GM12865 (cell line): ENCODE measurements around the gene CCDC51.

Source experiments
- DNase-seq: peaks from one replicate; pipeline ENCODE4 v3.0.0; 2010; ENCODE audit warnings: low read depth
- H3K4me3 ChIP-seq: 2 replicates; pipeline ENCODE4 v1.5.1; 2011; ENCODE audit warnings: mild to moderate bottlenecking, low read depth, low read length, control low read depth
- TF ChIP-seq, protein P1 (sequence below): IDR thresholded peaks from 2 replicates; pipeline ENCODE4 v1.5.1; 2011; ENCODE audit warnings: low read length, control low read depth, low read depth, inconsistent platforms; ENCODE audit not compliant: insufficient read depth; ENCODE audit errors: missing control alignments

CCDC51 gene

DNA sequence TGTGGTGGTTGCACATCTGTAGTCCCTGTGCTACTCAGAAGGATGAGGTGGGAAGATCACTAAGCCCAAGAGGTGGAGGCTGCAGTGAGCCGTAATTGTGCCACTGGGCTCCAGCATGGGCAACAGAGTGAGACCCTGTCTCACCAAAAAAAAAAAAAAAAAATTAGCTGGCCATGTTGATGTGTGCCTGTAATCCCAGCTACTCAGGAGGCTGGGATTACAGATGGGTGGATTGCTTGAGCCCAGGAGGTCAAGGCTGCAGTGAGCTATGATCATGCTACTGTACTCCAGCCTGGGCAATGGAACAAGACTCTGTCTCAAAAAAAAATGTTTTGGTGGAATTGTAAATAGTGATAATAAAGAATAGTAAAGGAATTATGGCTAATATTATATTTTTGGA is 16.5 kb upstream of the CCDC51 start:
- TF ChIP-seq, protein P1, sequence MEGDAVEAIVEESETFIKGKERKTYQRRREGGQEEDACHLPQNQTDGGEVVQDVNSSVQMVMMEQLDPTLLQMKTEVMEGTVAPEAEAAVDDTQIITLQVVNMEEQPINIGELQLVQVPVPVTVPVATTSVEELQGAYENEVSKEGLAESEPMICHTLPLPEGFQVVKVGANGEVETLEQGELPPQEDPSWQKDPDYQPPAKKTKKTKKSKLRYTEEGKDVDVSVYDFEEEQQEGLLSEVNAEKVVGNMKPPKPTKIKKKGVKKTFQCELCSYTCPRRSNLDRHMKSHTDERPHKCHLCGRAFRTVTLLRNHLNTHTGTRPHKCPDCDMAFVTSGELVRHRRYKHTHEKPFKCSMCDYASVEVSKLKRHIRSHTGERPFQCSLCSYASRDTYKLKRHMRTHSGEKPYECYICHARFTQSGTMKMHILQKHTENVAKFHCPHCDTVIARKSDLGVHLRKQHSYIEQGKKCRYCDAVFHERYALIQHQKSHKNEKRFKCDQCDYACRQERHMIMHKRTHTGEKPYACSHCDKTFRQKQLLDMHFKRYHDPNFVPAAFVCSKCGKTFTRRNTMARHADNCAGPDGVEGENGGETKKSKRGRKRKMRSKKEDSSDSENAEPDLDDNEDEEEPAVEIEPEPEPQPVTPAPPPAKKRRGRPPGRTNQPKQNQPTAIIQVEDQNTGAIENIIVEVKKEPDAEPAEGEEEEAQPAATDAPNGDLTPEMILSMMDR = no peak
- no peak for DNase-seq
- H3K4me3 ChIP-seq = no peak overlapping the region

DNA sequence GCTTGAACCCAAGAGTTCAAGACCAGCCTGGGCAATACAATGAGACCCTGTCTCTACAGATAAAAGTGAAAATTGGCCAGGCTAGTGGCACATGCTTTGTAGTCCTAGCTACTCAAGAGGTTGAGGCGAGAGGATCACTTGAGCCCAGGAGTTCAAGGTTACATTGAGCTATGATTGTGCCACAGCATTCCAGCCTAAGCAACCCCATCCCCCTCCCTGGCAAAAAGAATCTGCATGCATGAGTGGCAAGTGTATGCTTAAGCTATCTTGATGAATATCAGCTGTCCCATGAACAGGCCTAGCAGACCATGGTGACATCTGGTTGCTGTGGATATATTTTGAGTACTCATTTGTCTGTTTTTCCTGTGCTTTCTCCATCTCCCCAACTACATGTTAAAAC is 11.4 kb upstream of the CCDC51 start:
- DNase-seq = no peak
- TF ChIP-seq, protein P1 = no peak
- H3K4me3 ChIP-seq = no peak overlapping the region

- DNase-seq = peak; percentile 92
- peak within 1 kb of the TSS; percentile 95 for H3K4me3 ChIP-seq
- TF ChIP-seq, protein P1 = no peak
These were observed 6.7 kb upstream of the CCDC51 start, which contains the start of gene ATRIP for GRCh38 chr3:48446425-48447193. Gene ATRIP, plus strand, starts transcription at chr3:48446737. Its CDS starts 109 bp downstream, at chr3:48446846.

GRCh38 chr3:48446043-48446424 is 6.1 kb upstream of the CCDC51 start:
- H3K4me3 ChIP-seq = peak overlapping the region; percentile 95
- DNase-seq = no peak
- TF ChIP-seq, protein P1 = no peak

GRCh38 chr3:48445277-48445882 is 5.5 kb upstream of the CCDC51 start:
- no peak for DNase-seq
- H3K4me3 ChIP-seq = peak overlapping the region; percentile 95; the same call in 1 of the 2 replicates
- TF ChIP-seq, protein P1 = no peak

DNA sequence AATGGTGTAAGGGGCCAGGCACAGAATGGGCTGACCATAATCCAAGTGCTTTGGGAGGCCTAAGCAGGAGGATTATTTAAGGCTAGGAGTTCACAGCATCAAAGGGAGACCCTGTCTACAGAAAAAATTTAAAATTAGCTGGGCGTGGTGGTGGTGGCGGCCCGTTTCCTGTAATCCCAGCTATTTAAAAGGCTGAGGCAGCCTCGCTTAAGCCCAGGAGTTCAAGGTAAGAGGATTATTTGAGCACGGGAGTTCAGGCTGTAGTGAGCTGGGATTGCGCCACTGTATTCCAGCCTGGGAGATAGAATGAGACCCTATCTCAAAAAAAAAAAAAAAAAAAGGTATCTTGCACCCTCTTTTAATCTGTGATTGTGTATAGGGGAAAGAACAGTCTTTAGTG is 2.0 kb upstream of the CCDC51 start:
- peak overlapping the region; percentile 93; the same call in 1 of the 2 replicates for H3K4me3 ChIP-seq
- no peak for DNase-seq
- TF ChIP-seq, protein P1 = no peak
